HEK293 (cell line): ENCODE measurements around the gene PAQR8.

Experiments
- CTCF ChIA-PET: fragments of 350-600 bp; formaldehyde crosslinking; extraction: SDS; loops from one replicate; lab custom pipeline; 2021; ENCODE audit warnings: antibody characterized with exemption; lab: Yijun Ruan, JAX
- POLR2A ChIA-PET: fragments of 300-600 bp; formaldehyde crosslinking; extraction: SDS; loops from one replicate; lab custom pipeline; 2020; ENCODE audit warnings: antibody characterized with exemption, inconsistent platforms; lab: Yijun Ruan, JAX
- H3K27ac ChIP-seq: fragments of 200-500 bp; sonication (Bioruptor generic); 2 replicates; pipeline ENCODE4 v1.5.1; 2014; ENCODE audit warnings: low read depth, low read length, control low read depth, inconsistent platforms; ENCODE audit errors: extremely low read depth
- H3K36me3 ChIP-seq, 2 experiments: fragments of 200-500 bp in 1 of 2; sonication (Bioruptor generic) in 1 of 2; 1 replicate in 1 of 2; 2 replicates in 1 of 2; pipeline ENCODE4 v1.5.1; 2014 to 2017; ENCODE audit warnings: inconsistent platforms in 2 of 2, low read length in 2 of 2; ENCODE audit not compliant: control insufficient read depth in 2 of 2, insufficient read depth in 1 of 2
- H3K4me1 ChIP-seq: fragments of 200-500 bp; sonication (Bioruptor generic); 2 replicates; pipeline ENCODE4 v1.5.1; 2014; ENCODE audit warnings: mild to moderate bottlenecking, low read length, inconsistent platforms; ENCODE audit not compliant: control insufficient read depth, insufficient read depth
- H3K4me3 ChIP-seq: 2 replicates; pipeline ENCODE4 v1.5.1; 2011; ENCODE audit warnings: low read depth, mild to moderate bottlenecking, control low read depth, low read length, moderate library complexity
- H3K9me3 ChIP-seq: fragments of 200-500 bp; sonication (Bioruptor generic); 2 replicates; pipeline ENCODE4 v1.5.1; 2014; ENCODE audit warnings: low read depth, low read length, inconsistent platforms; ENCODE audit not compliant: control insufficient read depth, insufficient read depth
- MEIS1 ChIP-seq: sonication (generic); formaldehyde crosslinking; IDR thresholded peaks from 2 replicates; pipeline ENCODE4 v1.8.1; 2022; ENCODE audit warnings: missing genetic modification reagents, mild to moderate bottlenecking, borderline replicate concordance
- REPIN1 ChIP-seq: fragments of 450-650 bp; formaldehyde crosslinking; IDR thresholded peaks from 2 replicates; pipeline ENCODE4 v1.5.1; 2017; ENCODE audit warnings: missing biosample characterization, missing genetic modification characterization, low read depth
- SALL2 ChIP-seq: fragments of 450-650 bp; formaldehyde crosslinking; IDR thresholded peaks from 2 replicates; pipeline ENCODE4 v1.5.0; 2017; ENCODE audit warnings: missing biosample characterization, mild to moderate bottlenecking, missing genetic modification characterization, borderline replicate concordance
- SP7 ChIP-seq: fragments of 450-650 bp; formaldehyde crosslinking; IDR thresholded peaks from 2 replicates; pipeline ENCODE4 v1.5.1; 2016; ENCODE audit warnings: missing biosample characterization, missing genetic modification characterization
- WT1 ChIP-seq: fragments of 450-650 bp; formaldehyde crosslinking; IDR thresholded peaks from 2 replicates; pipeline ENCODE4 v1.5.1; 2016; ENCODE audit warnings: missing biosample characterization, missing genetic modification characterization
- YY1 ChIP-seq: fragments of 450-650 bp; formaldehyde crosslinking; IDR thresholded peaks from 2 replicates; pipeline ENCODE4 v1.5.1; 2018; ENCODE audit warnings: missing biosample characterization, missing genetic modification characterization
- ZBTB1 ChIP-seq: fragments of 450-650 bp; formaldehyde crosslinking; IDR thresholded peaks from 2 replicates; pipeline ENCODE4 v1.5.1; 2016; ENCODE audit warnings: missing biosample characterization, missing genetic modification characterization
- ZBTB7A ChIP-seq: fragments of 450-650 bp; formaldehyde crosslinking; IDR thresholded peaks from 2 replicates; pipeline ENCODE4 v1.5.1; 2016; ENCODE audit warnings: low read depth, missing biosample characterization, missing genetic modification characterization
- ZFHX2 ChIP-seq: fragments of 450-650 bp; formaldehyde crosslinking; conservative IDR thresholded peaks from 2 replicates; pipeline ENCODE4 v1.5.1; 2016; ENCODE audit warnings: missing biosample characterization, missing genetic modification characterization
- ZNF112 ChIP-seq: fragments of 450-650 bp; formaldehyde crosslinking; IDR thresholded peaks from 2 replicates; pipeline ENCODE4 v1.5.0; 2017; ENCODE audit warnings: missing biosample characterization, missing genetic modification characterization
- ZNF114 ChIP-seq: fragments of 450-650 bp; formaldehyde crosslinking; IDR thresholded peaks from 2 replicates; pipeline ENCODE4 v1.5.0; 2017; ENCODE audit warnings: missing biosample characterization, missing genetic modification characterization
- ZNF133 ChIP-seq: fragments of 450-650 bp; formaldehyde crosslinking; IDR thresholded peaks from 2 replicates; pipeline ENCODE4 v1.5.1; 2016; ENCODE audit warnings: missing biosample characterization, missing genetic modification characterization
- ZNF140 ChIP-seq: fragments of 450-650 bp; formaldehyde crosslinking; IDR thresholded peaks from 2 replicates; pipeline ENCODE4 v1.5.1; 2016; ENCODE audit warnings: missing biosample characterization, missing genetic modification characterization
- ZNF155 ChIP-seq: fragments of 450-650 bp; formaldehyde crosslinking; IDR thresholded peaks from 2 replicates; pipeline ENCODE4 v1.5.1; 2016; ENCODE audit warnings: missing biosample characterization, missing genetic modification characterization
- ZNF157 ChIP-seq: fragments of 450-650 bp; formaldehyde crosslinking; IDR thresholded peaks from 2 replicates; pipeline ENCODE4 v1.5.1; 2016; ENCODE audit warnings: missing biosample characterization, missing genetic modification characterization
- ZNF202 ChIP-seq: fragments of 450-650 bp; formaldehyde crosslinking; IDR thresholded peaks from 2 replicates; pipeline ENCODE4 v1.5.1; 2016; ENCODE audit warnings: missing biosample characterization, missing genetic modification characterization, borderline replicate concordance
- ZNF211 ChIP-seq: fragments of 450-650 bp; formaldehyde crosslinking; IDR thresholded peaks from 2 replicates; pipeline ENCODE4 v1.5.1; 2016; ENCODE audit warnings: low read depth, missing biosample characterization, missing genetic modification characterization
- ZNF221 ChIP-seq: fragments of 450-650 bp; formaldehyde crosslinking; IDR thresholded peaks from 2 replicates; pipeline ENCODE4 v1.5.1; 2017; ENCODE audit warnings: missing biosample characterization, missing genetic modification characterization, borderline replicate concordance
- ZNF239 ChIP-seq: fragments of 450-650 bp; formaldehyde crosslinking; IDR thresholded peaks from 2 replicates; pipeline ENCODE4 v1.5.1; 2016; ENCODE audit warnings: missing biosample characterization, missing genetic modification characterization
- ZNF248 ChIP-seq: fragments of 450-650 bp; formaldehyde crosslinking; IDR thresholded peaks from 2 replicates; pipeline ENCODE4 v1.5.1; 2017; ENCODE audit warnings: missing biosample characterization, missing genetic modification characterization
- ZNF266 ChIP-seq: fragments of 450-650 bp; formaldehyde crosslinking; IDR thresholded peaks from 2 replicates; pipeline ENCODE4 v1.5.1; 2016; ENCODE audit warnings: missing biosample characterization, missing genetic modification characterization, low read depth
- ZNF426 ChIP-seq: fragments of 450-650 bp; formaldehyde crosslinking; IDR thresholded peaks from 2 replicates; pipeline ENCODE4 v1.5.1; 2017; ENCODE audit warnings: missing biosample characterization, missing genetic modification characterization, mild to moderate bottlenecking, inconsistent platforms, moderate library complexity
- ZNF48 ChIP-seq: fragments of 450-650 bp; formaldehyde crosslinking; IDR thresholded peaks from 2 replicates; pipeline ENCODE4 v1.5.1; 2016; ENCODE audit warnings: missing biosample characterization, missing genetic modification characterization
- ZNF549 ChIP-seq: fragments of 450-650 bp; IDR thresholded peaks from 2 replicates; pipeline ENCODE4 v1.5.1; 2018; ENCODE audit warnings: missing biosample characterization, missing genetic modification characterization, mild to moderate bottlenecking, inconsistent platforms, moderate library complexity
- ZNF558 ChIP-seq: fragments of 450-650 bp; formaldehyde crosslinking; IDR thresholded peaks from 2 replicates; pipeline ENCODE4 v1.5.1; 2016; ENCODE audit warnings: missing biosample characterization, missing genetic modification characterization
- ZNF560 ChIP-seq: fragments of 450-650 bp; formaldehyde crosslinking; IDR thresholded peaks from 2 replicates; pipeline ENCODE4 v1.5.1; 2017; ENCODE audit warnings: missing biosample characterization, missing genetic modification characterization, borderline replicate concordance
- ZNF76 ChIP-seq: fragments of 450-650 bp; formaldehyde crosslinking; IDR thresholded peaks from 2 replicates; pipeline ENCODE4; 2016; ENCODE audit warnings: low read depth, missing biosample characterization, missing genetic modification characterization, borderline replicate concordance
- ZXDB ChIP-seq: fragments of 450-650 bp; formaldehyde crosslinking; IDR thresholded peaks from 2 replicates; pipeline ENCODE4 v1.5.1; 2016; ENCODE audit warnings: missing biosample characterization, missing genetic modification characterization
- TF ChIP-seq, protein P1 (sequence below): fragments of 450-650 bp; formaldehyde crosslinking; IDR thresholded peaks from 2 replicates; pipeline ENCODE4 v1.5.1; 2017; ENCODE audit warnings: missing biosample characterization, missing genetic modification characterization
- TF ChIP-seq, protein P2 (sequence below): fragments of 450-650 bp; formaldehyde crosslinking; optimal IDR thresholded peaks from 2 replicates; pipeline ENCODE3; 2016; ENCODE audit warnings: missing biosample characterization, mild to moderate bottlenecking, missing genetic modification characterization
- TF ChIP-seq, protein P3 (sequence below): fragments of 450-650 bp; formaldehyde crosslinking; IDR thresholded peaks from 2 replicates; pipeline ENCODE4 v1.5.1; 2016; ENCODE audit warnings: missing biosample characterization, missing genetic modification characterization
- TF ChIP-seq, protein P4 (sequence below): sonication (generic); formaldehyde crosslinking; IDR thresholded peaks from 2 replicates; pipeline ENCODE4 v1.8.1; 2022; ENCODE audit warnings: mild to moderate bottlenecking, moderate library complexity, missing genetic modification reagents

PAQR8 gene

DNA sequence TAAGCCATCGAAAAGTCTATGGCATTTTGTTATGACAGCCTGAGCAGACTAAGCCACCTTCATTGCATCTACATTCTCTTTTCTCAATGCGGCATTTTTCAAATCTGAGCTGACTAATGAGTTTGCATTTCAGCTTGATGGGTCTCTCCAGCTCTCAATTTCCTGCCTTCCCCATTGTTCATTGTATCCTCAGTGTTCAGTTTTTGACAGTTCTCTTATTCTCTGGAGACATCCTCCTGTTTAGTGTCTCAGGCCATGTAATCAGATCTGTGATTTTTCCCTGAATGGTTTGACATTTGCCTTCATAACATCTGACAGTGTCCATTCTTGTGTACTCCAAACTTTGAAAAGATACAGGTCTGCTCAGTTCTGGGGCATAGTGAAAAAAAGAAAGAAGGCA lies 49.5 kb upstream of the PAQR8 start:
- Histone ChIP-seq H3K4me3 (no peak overlapping the region), H3K36me3 (no peaks in the 10 kb centered on the region), H3K9me3 (no peaks in the 10 kb centered on the region), H3K27ac (no peak overlapping the region), H3K4me1 (no peaks in the 10 kb centered on the region)
- CTCF ChIA-PET, result interaction anchor here (0.6 to 1.3 kb wide), 3 partner anchors 9 to 84 kb away, joined by 3 read pairs; no protein-coding TSS in a partner anchor
- POLR2A ChIA-PET, result no interaction called here
- TF ChIP-seq ZNF112 (tag by site-specific recombination), result no peak
- TF ChIP-seq, protein P1, sequence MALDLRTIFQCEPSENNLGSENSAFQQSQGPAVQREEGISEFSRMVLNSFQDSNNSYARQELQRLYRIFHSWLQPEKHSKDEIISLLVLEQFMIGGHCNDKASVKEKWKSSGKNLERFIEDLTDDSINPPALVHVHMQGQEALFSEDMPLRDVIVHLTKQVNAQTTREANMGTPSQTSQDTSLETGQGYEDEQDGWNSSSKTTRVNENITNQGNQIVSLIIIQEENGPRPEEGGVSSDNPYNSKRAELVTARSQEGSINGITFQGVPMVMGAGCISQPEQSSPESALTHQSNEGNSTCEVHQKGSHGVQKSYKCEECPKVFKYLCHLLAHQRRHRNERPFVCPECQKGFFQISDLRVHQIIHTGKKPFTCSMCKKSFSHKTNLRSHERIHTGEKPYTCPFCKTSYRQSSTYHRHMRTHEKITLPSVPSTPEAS (tag by site-specific recombination), result no peak
- no peak for TF ChIP-seq MEIS1
- no peak for TF ChIP-seq ZFHX2 (tag by site-specific recombination)
- TF ChIP-seq ZNF549 (tag by site-specific recombination), result no peak
- TF ChIP-seq SALL2, result no peak
- TF ChIP-seq ZNF426, result no peak
- TF ChIP-seq ZNF221, result no peak
- no peak for TF ChIP-seq ZNF558 (tag by site-specific recombination)
- TF ChIP-seq, protein P2, sequence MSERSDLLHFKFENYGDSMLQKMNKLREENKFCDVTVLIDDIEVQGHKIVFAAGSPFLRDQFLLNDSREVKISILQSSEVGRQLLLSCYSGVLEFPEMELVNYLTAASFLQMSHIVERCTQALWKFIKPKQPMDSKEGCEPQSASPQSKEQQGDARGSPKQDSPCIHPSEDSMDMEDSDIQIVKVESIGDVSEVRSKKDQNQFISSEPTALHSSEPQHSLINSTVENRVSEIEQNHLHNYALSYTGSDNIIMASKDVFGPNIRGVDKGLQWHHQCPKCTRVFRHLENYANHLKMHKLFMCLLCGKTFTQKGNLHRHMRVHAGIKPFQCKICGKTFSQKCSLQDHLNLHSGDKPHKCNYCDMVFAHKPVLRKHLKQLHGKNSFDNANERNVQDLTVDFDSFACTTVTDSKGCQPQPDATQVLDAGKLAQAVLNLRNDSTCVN, result no peak
- no peak for TF ChIP-seq ZNF560 (tag by site-specific recombination)
- no peak for TF ChIP-seq SP7 (tag by site-specific recombination)
- TF ChIP-seq ZNF114 (tag by site-specific recombination), result no peak
- no peak for TF ChIP-seq ZNF239 (tag by site-specific recombination)
- TF ChIP-seq ZNF157 (tag by site-specific recombination), result no peak
- no peak for TF ChIP-seq YY1 (tag by site-specific recombination)
- TF ChIP-seq WT1 (tag by site-specific recombination), result no peak

DNA sequence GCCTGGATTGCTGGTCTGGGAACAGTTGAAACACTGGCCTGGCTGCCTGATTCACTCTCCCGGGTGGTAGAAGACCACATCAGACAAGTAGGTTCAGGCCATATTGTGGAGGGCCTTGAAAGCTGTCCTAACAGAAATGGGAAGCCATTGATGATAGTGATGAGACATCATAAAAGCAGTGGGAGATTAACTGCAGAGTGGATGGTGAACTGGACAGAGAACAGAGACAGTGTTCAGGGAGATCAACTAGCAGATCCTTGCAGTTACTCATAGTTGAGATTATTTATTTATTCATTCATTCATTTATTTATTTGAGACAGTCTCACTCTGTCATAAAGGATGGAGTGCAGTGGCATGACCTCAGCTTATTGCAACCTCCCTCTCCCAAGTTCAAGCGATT lies 47.2 kb upstream of the PAQR8 start:
- CTCF ChIA-PET, result no interaction called here
- POLR2A ChIA-PET, result no interaction called here
- TF ChIP-seq ZNF211 (tag by site-specific recombination), result no peak
- TF ChIP-seq, protein P3, sequence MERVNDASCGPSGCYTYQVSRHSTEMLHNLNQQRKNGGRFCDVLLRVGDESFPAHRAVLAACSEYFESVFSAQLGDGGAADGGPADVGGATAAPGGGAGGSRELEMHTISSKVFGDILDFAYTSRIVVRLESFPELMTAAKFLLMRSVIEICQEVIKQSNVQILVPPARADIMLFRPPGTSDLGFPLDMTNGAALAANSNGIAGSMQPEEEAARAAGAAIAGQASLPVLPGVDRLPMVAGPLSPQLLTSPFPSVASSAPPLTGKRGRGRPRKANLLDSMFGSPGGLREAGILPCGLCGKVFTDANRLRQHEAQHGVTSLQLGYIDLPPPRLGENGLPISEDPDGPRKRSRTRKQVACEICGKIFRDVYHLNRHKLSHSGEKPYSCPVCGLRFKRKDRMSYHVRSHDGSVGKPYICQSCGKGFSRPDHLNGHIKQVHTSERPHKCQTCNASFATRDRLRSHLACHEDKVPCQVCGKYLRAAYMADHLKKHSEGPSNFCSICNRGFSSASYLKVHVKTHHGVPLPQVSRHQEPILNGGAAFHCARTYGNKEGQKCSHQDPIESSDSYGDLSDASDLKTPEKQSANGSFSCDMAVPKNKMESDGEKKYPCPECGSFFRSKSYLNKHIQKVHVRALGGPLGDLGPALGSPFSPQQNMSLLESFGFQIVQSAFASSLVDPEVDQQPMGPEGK (tag by site-specific recombination), result no peak
- TF ChIP-seq ZNF76, result no peak
- no peak for TF ChIP-seq ZNF48 (tag by site-specific recombination)
- no peak for TF ChIP-seq ZNF155 (tag by site-specific recombination)
- no peak for TF ChIP-seq ZBTB1
- no peak for TF ChIP-seq ZNF133
- TF ChIP-seq ZBTB7A, result no peak
- TF ChIP-seq REPIN1 (tag by site-specific recombination), result no peak
- TF ChIP-seq, protein P4, sequence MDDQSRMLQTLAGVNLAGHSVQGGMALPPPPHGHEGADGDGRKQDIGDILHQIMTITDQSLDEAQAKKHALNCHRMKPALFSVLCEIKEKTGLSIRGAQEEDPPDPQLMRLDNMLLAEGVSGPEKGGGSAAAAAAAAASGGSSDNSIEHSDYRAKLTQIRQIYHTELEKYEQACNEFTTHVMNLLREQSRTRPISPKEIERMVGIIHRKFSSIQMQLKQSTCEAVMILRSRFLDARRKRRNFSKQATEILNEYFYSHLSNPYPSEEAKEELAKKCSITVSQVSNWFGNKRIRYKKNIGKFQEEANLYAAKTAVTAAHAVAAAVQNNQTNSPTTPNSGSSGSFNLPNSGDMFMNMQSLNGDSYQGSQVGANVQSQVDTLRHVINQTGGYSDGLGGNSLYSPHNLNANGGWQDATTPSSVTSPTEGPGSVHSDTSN (CRISPR knock-in tag), result no peak
- TF ChIP-seq ZNF202 (tag by site-specific recombination), result no peak
- TF ChIP-seq ZNF248 (tag by site-specific recombination), result no peak
- no peak for TF ChIP-seq ZXDB (tag by site-specific recombination)
- TF ChIP-seq ZNF266 (tag by site-specific recombination), result no peak
- TF ChIP-seq, protein P1 (tag by site-specific recombination), result no peak
- no peak for TF ChIP-seq ZNF140 (tag by site-specific recombination)
- TF ChIP-seq ZNF560 (tag by site-specific recombination), result no peak
- Histone ChIP-seq H3K36me3 (no peaks in the 10 kb centered on the region), H3K9me3 (no peaks in the 10 kb centered on the region), H3K4me1 (no peaks in the 10 kb centered on the region), H3K27ac (no peak overlapping the region), H3K4me3 (no peak overlapping the region)
